HEK293 (cell line): ENCODE results near the gene NDRG3.

Experiments
- CTCF ChIA-PET: fragments of 350-600 bp; formaldehyde crosslinking; extraction: SDS; loops from one replicate; lab custom pipeline; 2021; ENCODE audit warnings: antibody characterized with exemption; lab: Yijun Ruan, JAX
- POLR2A ChIA-PET: fragments of 300-600 bp; formaldehyde crosslinking; extraction: SDS; loops from one replicate; lab custom pipeline; 2020; ENCODE audit warnings: antibody characterized with exemption, inconsistent platforms; lab: Yijun Ruan, JAX
- H3K27ac ChIP-seq: fragments of 200-500 bp; sonication (Bioruptor generic); 2 replicates; pipeline ENCODE4 v1.5.1; 2014; ENCODE audit warnings: low read depth, low read length, control low read depth, inconsistent platforms; ENCODE audit errors: extremely low read depth
- H3K36me3 ChIP-seq, 2 experiments: fragments of 200-500 bp in 1 of 2; sonication (Bioruptor generic) in 1 of 2; 1 replicate in 1 of 2; 2 replicates in 1 of 2; pipeline ENCODE4 v1.5.1; 2014 to 2017; ENCODE audit warnings: inconsistent platforms in 2 of 2, low read length in 2 of 2; ENCODE audit not compliant: control insufficient read depth in 2 of 2, insufficient read depth in 1 of 2
- H3K4me1 ChIP-seq: fragments of 200-500 bp; sonication (Bioruptor generic); 2 replicates; pipeline ENCODE4 v1.5.1; 2014; ENCODE audit warnings: mild to moderate bottlenecking, low read length, inconsistent platforms; ENCODE audit not compliant: control insufficient read depth, insufficient read depth
- H3K4me3 ChIP-seq: 2 replicates; pipeline ENCODE4 v1.5.1; 2011; ENCODE audit warnings: low read depth, mild to moderate bottlenecking, control low read depth, low read length, moderate library complexity
- H3K9me3 ChIP-seq: fragments of 200-500 bp; sonication (Bioruptor generic); 2 replicates; pipeline ENCODE4 v1.5.1; 2014; ENCODE audit warnings: low read depth, low read length, inconsistent platforms; ENCODE audit not compliant: control insufficient read depth, insufficient read depth
- KLF8 ChIP-seq: fragments of 450-650 bp; formaldehyde crosslinking; IDR thresholded peaks from 2 replicates; pipeline ENCODE4 v1.5.1; 2016; ENCODE audit warnings: missing biosample characterization, missing genetic modification characterization
- SCRT2 ChIP-seq: fragments of 450-650 bp; formaldehyde crosslinking; IDR thresholded peaks from 2 replicates; pipeline ENCODE4 v1.5.1; 2016; ENCODE audit warnings: missing biosample characterization, missing genetic modification characterization
- SP3 ChIP-seq: fragments of 450-650 bp; formaldehyde crosslinking; IDR thresholded peaks from 2 replicates; pipeline ENCODE4 v1.5.1; 2016; ENCODE audit warnings: missing biosample characterization, missing genetic modification characterization
- ZNF132 ChIP-seq: fragments of 450-650 bp; formaldehyde crosslinking; IDR thresholded peaks from 2 replicates; pipeline ENCODE4 v1.5.1; 2017; ENCODE audit warnings: missing biosample characterization, missing genetic modification characterization, borderline replicate concordance
- ZNF416 ChIP-seq: fragments of 450-650 bp; formaldehyde crosslinking; IDR thresholded peaks from 2 replicates; pipeline ENCODE4 v1.5.1; 2016; ENCODE audit warnings: missing biosample characterization, missing genetic modification characterization
- ZNF521 ChIP-seq: fragments of 450-650 bp; formaldehyde crosslinking; IDR thresholded peaks from 2 replicates; pipeline ENCODE4 v1.5.1; 2017; ENCODE audit warnings: missing biosample characterization, mild to moderate bottlenecking, missing genetic modification characterization
- ZNF530 ChIP-seq: fragments of 450-650 bp; formaldehyde crosslinking; IDR thresholded peaks from 2 replicates; pipeline ENCODE4 v1.5.1; 2016; ENCODE audit warnings: low read depth, missing biosample characterization, missing genetic modification characterization
- ZNF549 ChIP-seq: fragments of 450-650 bp; IDR thresholded peaks from 2 replicates; pipeline ENCODE4 v1.5.1; 2018; ENCODE audit warnings: missing biosample characterization, missing genetic modification characterization, mild to moderate bottlenecking, inconsistent platforms, moderate library complexity
- ZNF558 ChIP-seq: fragments of 450-650 bp; formaldehyde crosslinking; IDR thresholded peaks from 2 replicates; pipeline ENCODE4 v1.5.1; 2016; ENCODE audit warnings: missing biosample characterization, missing genetic modification characterization
- ZNF560 ChIP-seq: fragments of 450-650 bp; formaldehyde crosslinking; IDR thresholded peaks from 2 replicates; pipeline ENCODE4 v1.5.1; 2017; ENCODE audit warnings: missing biosample characterization, missing genetic modification characterization, borderline replicate concordance
- ZNF670 ChIP-seq: fragments of 450-650 bp; formaldehyde crosslinking; IDR thresholded peaks from 2 replicates; pipeline ENCODE4 v1.5.1; 2016; ENCODE audit warnings: missing biosample characterization, missing genetic modification characterization, low read depth
- ZNF768 ChIP-seq: fragments of 450-650 bp; formaldehyde crosslinking; IDR thresholded peaks from 2 replicates; pipeline ENCODE4 v1.5.1; 2018; ENCODE audit warnings: missing biosample characterization, mild to moderate bottlenecking, missing genetic modification characterization
- ZSCAN16 ChIP-seq: fragments of 450-650 bp; formaldehyde crosslinking; IDR thresholded peaks from 2 replicates; pipeline ENCODE4 v1.5.1; 2016; ENCODE audit warnings: missing biosample characterization, missing genetic modification characterization
- TF ChIP-seq, protein P1 (sequence below): fragments of 450-650 bp; IDR thresholded peaks from 2 replicates; pipeline ENCODE4 v1.5.1; 2018; ENCODE audit warnings: missing biosample characterization, mild to moderate bottlenecking, missing genetic modification characterization
- TF ChIP-seq, protein P2 (sequence below): fragments of 450-650 bp; formaldehyde crosslinking; IDR thresholded peaks from 2 replicates; pipeline ENCODE4 v1.5.1; 2016; ENCODE audit warnings: missing biosample characterization, missing genetic modification characterization, low read depth

NDRG3 gene

DNA sequence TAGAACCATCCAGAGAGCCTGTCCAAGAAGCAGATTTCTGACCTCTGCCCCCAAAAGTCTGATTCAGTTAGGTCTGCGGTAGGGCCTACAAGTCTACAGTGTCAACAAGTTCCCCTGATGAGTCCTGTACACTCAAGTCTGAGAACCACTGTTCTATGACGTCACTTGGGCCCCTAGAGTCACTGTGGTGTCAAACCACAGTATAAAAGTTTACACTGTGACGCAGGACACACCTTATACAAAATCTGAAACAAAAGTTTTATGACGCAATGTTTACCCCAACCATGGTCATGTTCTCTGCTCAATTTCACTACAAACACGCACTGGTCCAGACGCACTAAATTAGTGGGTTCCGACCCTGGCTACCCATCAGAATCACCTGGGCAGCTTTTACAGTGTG, 117.8 kb downstream of the NDRG3 start:
- POLR2A ChIA-PET, result interaction anchor here (0.7 kb wide), 1 partner anchor 467 kb away, joined by 3 read pairs; no protein-coding TSS in a partner anchor
- CTCF ChIA-PET, result interaction anchor here (0.5 kb wide), 1 partner anchor 328 kb away, joined by 4 read pairs; no protein-coding TSS in a partner anchor

DNA sequence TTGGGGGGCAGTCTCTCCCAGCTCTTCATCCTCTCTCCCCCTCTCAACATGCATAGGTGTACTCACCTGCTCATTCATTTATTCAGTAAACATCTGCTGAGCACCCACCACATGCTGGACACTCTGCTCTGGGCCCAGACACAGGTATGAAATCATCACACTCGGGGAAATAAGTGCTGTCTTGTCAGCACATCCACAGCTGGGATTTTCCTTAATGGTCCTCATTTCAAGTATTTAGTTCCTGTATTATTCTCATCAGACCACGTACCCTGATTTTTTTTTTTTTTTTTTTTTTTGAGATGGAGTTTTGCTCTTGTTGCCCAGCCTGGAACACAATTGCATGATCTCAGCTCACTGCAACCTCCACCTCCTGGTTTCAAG, 121.0 kb downstream of the NDRG3 start:
- no peak for TF ChIP-seq ZNF558 (tag by site-specific recombination)
- no peak for TF ChIP-seq ZNF521 (tag by site-specific recombination)
- CTCF ChIA-PET, result interaction anchor here (1.1 to 2.4 kb wide), 2 partner anchors 10 to 13 kb away, joined by 3 to 11 read pairs; no protein-coding TSS in a partner anchor

More for the DNA sequence above, 117.8 kb downstream of the NDRG3 start:
- no peaks in the 10 kb centered on the region for H3K4me1 ChIP-seq
- TF ChIP-seq ZNF132 (tag by site-specific recombination), result no peak
- peak; percentile 43; the same call in 1 of the 2 replicates for TF ChIP-seq SCRT2 (tag by site-specific recombination)
- H3K36me3 ChIP-seq, result no peaks in the 10 kb centered on the region; a peak in 1 of 3 replicates
- H3K27ac ChIP-seq, result no peak overlapping the region
- no peak overlapping the region for H3K4me3 ChIP-seq
- no peaks in the 10 kb centered on the region for H3K9me3 ChIP-seq

DNA sequence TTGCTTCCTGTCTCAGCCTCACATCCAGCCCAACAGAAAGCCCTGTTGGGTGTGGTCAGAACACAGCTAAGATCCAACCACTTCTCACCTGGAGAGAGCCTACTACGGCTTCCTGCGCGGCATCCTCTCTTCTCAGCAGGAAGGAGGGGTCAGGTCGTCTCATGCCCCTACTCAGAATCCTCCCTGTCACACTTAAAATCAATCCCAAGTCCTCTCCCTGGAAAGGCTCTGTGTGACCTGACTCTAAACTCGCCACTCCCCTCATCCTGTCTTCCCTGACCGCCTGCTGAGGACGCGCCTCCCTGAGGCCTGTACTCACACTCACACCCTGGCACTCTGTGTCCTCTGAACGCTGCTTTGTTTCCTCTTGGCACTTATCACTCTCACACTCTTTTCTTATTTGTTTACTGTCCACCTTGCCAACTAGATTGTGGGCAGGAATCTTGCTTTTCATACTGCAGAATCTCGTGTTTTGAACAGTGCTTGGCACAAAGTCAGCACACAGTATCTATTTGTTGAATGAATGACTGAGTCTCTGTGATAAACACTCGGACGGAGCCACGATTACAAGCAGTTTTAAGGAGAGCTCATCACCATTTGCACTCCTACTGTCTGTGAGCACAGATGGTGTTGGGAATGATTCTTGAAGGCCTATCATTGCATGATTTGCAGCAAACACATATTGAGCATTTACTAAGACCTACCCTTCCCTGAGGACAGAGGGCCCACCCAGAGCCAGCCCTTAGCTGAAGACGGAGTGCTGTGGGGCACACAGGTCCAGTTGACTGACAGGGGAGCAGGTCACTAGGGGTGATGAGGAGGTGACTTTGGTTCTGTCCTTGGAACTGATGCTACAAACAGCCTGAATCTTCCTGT, 121.6 kb downstream of the NDRG3 start:
- H3K4me3 ChIP-seq, result no peak overlapping the region
- TF ChIP-seq KLF8, result no peak
- no peak for TF ChIP-seq ZSCAN16
- TF ChIP-seq ZNF670 (tag by site-specific recombination), result no peak
- TF ChIP-seq ZNF530 (tag by site-specific recombination), result no peak
- no peak for TF ChIP-seq SP3
- TF ChIP-seq, protein P1, sequence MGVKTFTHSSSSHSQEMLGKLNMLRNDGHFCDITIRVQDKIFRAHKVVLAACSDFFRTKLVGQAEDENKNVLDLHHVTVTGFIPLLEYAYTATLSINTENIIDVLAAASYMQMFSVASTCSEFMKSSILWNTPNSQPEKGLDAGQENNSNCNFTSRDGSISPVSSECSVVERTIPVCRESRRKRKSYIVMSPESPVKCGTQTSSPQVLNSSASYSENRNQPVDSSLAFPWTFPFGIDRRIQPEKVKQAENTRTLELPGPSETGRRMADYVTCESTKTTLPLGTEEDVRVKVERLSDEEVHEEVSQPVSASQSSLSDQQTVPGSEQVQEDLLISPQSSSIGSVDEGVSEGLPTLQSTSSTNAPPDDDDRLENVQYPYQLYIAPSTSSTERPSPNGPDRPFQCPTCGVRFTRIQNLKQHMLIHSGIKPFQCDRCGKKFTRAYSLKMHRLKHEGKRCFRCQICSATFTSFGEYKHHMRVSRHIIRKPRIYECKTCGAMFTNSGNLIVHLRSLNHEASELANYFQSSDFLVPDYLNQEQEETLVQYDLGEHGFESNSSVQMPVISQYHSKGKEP (tag by site-specific recombination), result no peak
- no peak for TF ChIP-seq ZNF416
- TF ChIP-seq, protein P2, sequence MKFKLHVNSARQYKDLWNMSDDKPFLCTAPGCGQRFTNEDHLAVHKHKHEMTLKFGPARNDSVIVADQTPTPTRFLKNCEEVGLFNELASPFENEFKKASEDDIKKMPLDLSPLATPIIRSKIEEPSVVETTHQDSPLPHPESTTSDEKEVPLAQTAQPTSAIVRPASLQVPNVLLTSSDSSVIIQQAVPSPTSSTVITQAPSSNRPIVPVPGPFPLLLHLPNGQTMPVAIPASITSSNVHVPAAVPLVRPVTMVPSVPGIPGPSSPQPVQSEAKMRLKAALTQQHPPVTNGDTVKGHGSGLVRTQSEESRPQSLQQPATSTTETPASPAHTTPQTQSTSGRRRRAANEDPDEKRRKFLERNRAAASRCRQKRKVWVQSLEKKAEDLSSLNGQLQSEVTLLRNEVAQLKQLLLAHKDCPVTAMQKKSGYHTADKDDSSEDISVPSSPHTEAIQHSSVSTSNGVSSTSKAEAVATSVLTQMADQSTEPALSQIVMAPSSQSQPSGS (tag by site-specific recombination), result no peak
- TF ChIP-seq ZNF768, result no peak
- no peak for TF ChIP-seq ZNF560 (tag by site-specific recombination)
- TF ChIP-seq ZNF549, result no peak
- TF ChIP-seq, all 188 proteins: peak for 0
- H3K4me1 ChIP-seq, result no peaks in the 10 kb centered on the region
- CTCF ChIA-PET, result interaction anchor here (0.7 to 2.4 kb wide), 4 partner anchors 10 to 76 kb away, joined by 3 to 11 read pairs (median 3); no protein-coding TSS in a partner anchor
- no peaks in the 10 kb centered on the region for H3K9me3 ChIP-seq
- H3K36me3 ChIP-seq, result no peaks in the 10 kb centered on the region; a peak in 1 of 3 replicates
- no peak overlapping the region for H3K27ac ChIP-seq
- POLR2A ChIA-PET, result interaction anchor here (0.7 kb wide), 1 partner anchor 10 kb away, joined by 3 read pairs; no protein-coding TSS in a partner anchor

More for the DNA sequence above, 121.0 kb downstream of the NDRG3 start:
- Histone ChIP-seq H3K9me3 (no peaks in the 10 kb centered on the region), H3K27ac (no peak overlapping the region), H3K4me3 (no peak overlapping the region), H3K4me1 (no peaks in the 10 kb centered on the region), H3K36me3 (no peaks in the 10 kb centered on the region; a peak in 1 of 3 replicates)
- POLR2A ChIA-PET, result interaction anchor here (0.7 kb wide), 1 partner anchor 11 kb away, joined by 3 read pairs; no protein-coding TSS in a partner anchor
